ENCODE results near the gene CCDC71L.
A peak's percentile ranks its signal among the peaks of the same experiment; 100 is the strongest.
"Not testable (repeated sequence)": the region's sequence is repeated elsewhere in the genome, so short reads cannot be mapped to it uniquely, and the experiment has no call there.

Gene CCDC71L

DNA sequence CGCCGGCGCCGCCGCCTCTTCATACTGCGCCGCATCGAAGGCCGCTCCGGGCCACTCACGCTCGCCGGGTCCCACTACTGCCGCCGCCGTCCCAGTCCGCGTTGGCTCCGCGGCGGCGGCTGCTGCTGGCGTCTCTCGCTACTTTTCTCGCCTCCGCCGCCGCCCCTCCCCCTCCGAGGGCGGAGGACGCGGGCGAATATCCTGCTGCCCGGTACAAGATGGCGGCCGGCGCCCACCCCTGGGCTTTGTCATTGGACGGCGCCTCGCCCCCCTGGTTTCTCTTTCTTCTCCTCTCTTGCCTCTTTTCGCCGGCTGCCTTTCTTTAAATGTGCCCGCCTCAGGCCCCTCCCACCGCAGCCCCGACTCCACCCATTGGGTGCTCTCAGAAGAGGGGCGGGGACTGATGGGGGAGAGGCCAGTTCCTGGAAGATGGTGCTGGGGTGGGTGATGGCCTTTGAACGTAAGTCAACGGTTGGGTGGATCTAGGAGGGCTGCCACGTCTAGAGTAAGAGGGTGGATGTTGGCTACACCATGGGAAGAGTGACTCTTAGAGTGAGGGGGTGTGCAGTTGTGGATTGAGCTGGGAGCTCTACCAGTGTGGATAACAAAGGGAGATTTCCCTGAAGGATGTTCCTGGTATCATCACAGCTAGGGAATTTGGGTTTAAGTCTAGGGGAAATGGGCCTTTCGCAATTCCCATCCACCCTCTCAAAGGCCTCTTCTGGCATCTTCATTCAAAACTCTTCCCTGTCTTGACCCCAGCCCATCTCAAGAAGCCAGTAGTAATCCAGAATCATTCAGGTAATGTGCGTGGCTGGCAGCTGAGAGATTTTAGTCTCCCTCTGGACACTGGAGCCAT lies at the start of gene CCDC71L:
CCDC71L (minus strand) TSS at position 297 of the 859 bp plus-strand sequence; CDS start at position 35, 262 bp downstream.
- DNase-seq (ENCODE audit: low read depth in 2 of 2), result peak; percentile 75 to 87

- DNase-seq (ENCODE audit: low read depth in 2 of 2), result not testable (repeated sequence)
Observed at GRCh38 chr7:106709604-106710003, 48.6 kb upstream of the CCDC71L start.

DNA sequence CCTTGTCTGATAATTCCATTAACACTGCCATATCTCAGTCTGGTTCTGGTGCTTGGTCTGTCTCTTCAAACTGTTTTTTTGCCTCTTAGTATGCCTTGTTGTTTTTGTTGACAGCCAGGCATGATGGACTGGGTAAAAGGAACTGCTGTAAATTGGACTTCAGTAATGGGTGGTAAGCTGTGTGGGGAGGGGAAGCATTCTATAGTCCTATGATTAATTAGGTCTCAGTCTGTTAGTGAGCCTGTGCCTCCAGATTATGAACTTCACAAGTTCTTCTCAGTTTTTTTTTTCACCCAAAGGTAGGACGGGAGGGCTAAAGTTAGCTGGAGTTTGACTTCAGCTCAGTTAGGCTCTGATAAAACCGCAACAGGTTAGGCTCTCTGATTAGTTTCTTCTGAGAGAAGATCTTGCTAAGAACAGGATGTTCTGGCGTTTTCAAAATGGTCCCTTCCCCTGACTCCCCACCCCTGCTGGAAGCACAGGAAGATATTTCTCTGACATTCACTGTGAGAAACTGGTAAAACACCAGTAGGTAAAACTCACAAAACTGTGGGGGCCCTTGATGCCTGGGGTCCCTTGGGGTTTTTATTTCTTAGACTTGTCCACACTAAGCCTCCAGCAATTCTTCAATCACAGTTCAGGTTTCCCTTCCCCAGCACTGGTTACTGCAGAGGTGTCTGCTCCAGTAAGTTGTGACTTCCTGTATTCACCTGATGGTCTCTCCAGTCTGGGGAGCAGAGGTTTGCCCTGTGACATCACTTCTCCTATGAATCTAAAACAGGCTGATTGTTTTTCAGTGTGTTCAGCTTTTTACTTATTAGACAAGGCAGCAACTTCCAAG lies 43.3 kb upstream of the CCDC71L start:
- no peak for DNase-seq (ENCODE audit: low read depth in 2 of 2)

- DNase-seq (ENCODE audit: low read depth in 2 of 2), result no peak
Observed at GRCh38 chr7:106693677-106694353, 32.9 kb upstream of the CCDC71L start.

GRCh38 chr7:106692450-106693051 lies 31.6 kb upstream of the CCDC71L start:
- DNase-seq (ENCODE audit: low read depth in 2 of 2), result no peak

DNA sequence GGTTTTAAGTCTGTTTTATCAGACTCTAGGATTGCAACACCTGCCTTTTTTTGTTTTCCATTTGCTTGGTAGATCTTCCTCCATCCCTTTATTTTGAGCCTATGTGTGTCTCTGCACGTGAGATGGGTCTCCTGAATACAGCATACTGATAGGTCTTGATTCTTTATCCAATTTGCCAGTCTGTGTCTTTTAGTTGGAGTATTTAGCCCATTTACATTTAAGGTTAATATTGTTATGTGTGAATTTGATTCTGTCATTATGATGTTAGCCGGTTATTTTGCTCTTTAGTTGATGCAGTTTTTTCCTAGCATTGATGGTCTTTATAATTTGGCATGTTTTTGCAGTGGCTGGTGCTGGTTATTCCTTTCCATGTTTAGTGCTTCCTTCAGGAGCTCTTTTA lies 27.2 kb upstream of the CCDC71L start:
- not testable (repeated sequence) for DNase-seq (ENCODE audit: low read depth in 2 of 2)

DNA sequence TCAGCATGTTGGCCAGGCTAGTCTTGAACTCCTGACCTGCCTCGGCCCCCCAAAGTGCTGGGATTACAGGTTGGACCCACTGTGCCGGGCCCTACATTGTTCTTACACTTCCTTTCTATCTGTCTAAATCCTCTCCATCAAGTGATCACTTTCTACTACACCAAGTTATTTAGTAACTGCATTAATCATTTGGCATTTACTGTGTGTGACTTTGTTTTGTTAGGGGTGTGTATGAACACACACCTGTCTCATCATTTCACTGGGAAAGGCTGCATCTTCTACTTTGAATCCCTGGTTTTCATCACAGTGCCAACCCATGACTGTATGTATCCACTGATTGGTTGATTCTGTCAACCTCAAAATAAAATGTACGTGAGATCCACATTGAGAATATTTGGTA lies 23.0 kb upstream of the CCDC71L start:
- DNase-seq (ENCODE audit: low read depth in 2 of 2), result no peak

DNA sequence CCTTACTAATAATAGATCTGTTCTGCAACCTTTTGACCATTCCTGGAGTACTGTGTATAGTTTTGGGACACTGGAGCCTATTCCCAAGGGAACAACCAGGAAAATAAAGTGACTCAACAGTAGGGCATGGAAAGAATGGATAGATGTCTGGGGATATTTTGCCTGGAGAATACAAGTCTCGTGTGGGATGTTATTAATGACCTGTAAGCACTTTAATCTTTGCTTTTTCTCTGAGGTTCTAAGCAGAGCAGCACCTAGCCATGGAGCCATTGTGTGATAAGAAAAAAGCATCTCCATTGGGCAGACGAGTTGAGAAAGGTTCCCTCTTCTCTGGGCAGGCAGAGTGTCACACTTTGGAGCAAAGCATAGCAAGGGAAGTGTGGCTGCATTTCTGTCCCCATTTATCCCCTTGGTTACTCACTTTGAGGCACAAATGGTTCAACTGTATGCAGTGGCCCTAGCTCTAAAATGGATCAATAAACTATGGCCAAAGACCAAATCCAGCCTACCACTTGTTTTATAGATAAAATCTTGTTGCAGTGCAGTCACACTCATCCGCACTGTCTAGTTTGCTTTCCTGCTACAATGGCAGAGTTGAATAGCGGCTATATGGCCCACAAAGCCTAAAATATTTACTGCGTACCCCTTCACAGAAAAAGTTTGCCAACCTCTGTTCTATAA lies 21.0 kb upstream of the CCDC71L start:
- no peak for DNase-seq (ENCODE audit: low read depth in 2 of 2)

GRCh38 chr7:106679153-106679931 lies 18.4 kb upstream of the CCDC71L start:
- DNase-seq (ENCODE audit: low read depth in 2 of 2), result no peak

DNA sequence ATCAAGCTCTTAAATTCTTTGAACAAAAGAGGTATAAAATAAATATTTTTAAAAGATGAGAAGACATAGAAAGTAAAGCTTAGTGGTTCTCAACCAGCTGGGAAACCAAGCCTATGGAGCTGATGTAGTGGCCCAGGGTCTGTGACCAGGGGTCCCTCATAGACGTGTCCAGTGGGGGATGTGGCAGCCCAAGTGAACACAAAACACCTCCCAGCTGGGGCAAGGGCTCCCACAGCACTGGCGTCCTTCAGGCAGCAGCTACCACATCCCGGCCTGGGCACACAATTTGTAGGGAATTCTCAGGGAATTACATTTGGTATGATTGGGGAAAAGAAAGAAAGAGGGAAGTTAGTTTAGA lies 17.8 kb upstream of the CCDC71L start:
- DNase-seq (ENCODE audit: low read depth in 2 of 2), result no peak

- DNase-seq (ENCODE audit: low read depth in 2 of 2), result not testable (repeated sequence)
Observed at GRCh38 chr7:106676506-106676905, 15.5 kb upstream of the CCDC71L start.

- not testable (repeated sequence) for DNase-seq (ENCODE audit: low read depth in 2 of 2)
Observed at GRCh38 chr7:106673688-106674087, 12.7 kb upstream of the CCDC71L start.

GRCh38 chr7:106671930-106672329 lies 11.0 kb upstream of the CCDC71L start:
- DNase-seq (ENCODE audit: low read depth in 2 of 2), result not testable (repeated sequence)

DNA sequence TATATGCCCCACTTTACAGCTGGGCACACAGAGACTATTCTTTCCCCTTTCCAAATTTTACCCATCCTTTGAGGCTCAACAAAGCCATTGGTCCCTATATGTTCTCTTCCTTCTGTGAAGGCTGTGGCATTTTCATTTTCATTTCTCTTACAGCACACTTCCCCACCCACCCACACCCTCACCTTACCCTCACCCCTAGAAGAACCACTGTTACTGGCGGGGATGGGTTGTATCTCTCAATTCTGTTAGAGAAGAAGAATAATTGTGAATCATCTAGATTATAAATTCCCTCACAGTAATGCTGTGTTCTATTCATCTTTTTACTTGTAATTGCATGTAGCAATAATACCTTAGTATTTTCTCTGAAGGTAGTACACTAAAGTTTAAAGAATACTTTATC lies 10.2 kb upstream of the CCDC71L start:
- no peak for DNase-seq (ENCODE audit: low read depth in 2 of 2)

DNA sequence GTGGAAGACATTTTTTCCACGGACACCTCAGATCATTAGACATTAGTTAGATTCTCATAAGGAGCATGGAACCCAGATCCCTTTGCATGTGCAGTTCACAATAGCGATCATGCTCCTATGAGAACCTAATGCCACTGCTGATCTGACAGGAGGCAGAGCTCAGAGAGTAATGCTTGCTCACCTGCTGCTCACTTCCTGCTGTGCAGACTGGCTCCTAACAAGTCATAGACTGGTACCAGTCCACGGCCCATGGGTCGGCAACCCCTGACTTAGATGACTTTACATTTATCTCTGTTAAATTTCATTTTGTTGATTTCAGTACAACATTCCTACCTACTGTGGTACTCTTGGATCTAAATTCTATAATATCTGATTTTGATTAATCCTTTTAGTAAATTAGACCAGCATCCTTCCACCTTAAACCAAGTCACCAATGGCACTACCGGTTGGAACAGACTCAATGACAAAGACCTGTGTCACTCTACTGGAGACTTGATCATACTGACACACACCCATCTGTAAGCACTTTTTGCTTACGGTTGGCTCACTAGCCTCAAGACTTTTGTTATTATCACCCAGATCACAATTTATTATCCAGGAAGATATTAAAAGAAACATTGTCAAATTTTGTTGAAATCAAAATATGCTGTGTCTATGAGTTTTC lies 8.0 kb upstream of the CCDC71L start:
- DNase-seq (ENCODE audit: low read depth in 2 of 2), result no peak

DNA sequence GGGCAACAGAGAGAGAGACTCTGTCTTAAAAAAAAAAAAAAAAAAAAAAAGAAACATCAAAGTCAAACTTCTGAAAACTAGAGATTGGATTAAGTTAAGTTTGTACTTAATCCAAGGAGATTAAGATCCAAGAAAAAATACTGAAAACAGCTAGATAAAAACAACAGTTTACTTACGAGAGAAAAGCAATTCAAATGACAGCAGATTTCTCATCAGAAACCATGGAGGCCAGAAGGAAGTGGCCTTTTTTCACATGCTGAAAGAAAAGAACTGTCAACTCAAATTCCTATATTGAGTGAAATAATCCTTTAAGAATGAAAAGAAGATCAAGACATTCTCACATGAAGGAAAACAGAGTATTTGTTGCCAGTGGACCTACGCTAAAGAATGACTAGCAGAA lies 5.4 kb upstream of the CCDC71L start:
- DNase-seq (ENCODE audit: low read depth in 2 of 2), result no peak

- DNase-seq (ENCODE audit: low read depth in 2 of 2), result no peak
Observed at GRCh38 chr7:106664343-106664742, 3.4 kb upstream of the CCDC71L start.

DNA sequence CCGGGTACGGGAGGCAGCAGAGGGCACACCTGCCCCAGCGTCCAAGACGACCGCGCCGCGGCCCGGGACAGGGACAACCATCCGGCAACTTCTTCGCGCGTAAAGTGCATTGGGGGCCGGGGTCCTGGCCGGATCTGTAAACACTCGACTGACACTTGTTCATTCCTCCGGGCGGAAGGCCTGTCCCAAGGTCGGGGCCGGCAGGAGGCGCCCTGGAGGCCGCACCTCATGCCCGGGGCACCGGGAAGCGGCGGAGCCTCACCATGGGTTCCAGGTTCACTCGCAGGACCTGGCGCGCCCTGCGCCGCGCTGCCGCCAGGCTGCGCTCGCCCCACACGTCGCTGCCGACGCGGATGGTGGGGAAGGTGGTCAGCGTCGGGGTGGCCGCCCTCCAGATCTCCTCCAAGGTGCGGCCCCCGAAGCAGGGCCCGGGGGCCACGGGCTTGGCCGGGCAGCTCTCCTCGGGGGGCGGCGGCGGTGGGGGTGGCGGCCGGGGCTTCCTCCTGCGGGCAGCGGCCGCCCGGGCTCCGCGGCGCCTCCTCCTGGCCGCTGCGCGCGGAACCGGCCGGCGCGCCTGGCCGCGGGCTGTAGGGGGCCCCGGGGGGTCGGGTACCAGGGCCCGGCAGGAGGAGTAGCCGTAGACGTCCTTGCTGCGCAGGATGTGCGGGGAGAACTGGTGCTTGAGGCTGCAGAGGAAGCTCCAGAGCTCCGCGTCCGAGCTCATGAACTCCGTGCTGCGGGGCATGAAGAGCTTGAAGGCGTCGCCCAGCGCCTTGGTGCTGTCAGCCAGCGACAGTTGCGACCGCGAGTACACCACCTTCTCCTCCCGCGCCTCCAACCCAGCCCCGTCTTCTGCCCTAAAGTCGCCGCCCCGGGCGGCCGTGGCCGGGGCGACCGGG lies 746 bp downstream of the CCDC71L start:
- DNase-seq (ENCODE audit: low read depth in 2 of 2), result peak; percentile 45 to 71
